GM12878 (cell line): ENCODE data around the gene BRINP2. TPM values are rescaled to one million over a fixed set of nuclear protein-coding genes. Genes with fewer than 3 reads are reported as not detected.

Source experiments
- ATAC-seq: fragments of 200-7000 bp; cut with Tn5 transposase; 3 replicates; pipeline ENCODE4 v1.9.1; 2020; ENCODE audit warnings: mild to moderate bottlenecking, moderate library complexity
- BruUV-seq: library from RNA; stranded (reverse); fragments of 400-500 nt; replicated peaks from 2 replicates; lab custom pipeline; 2021; lab: Mats Ljungman, UMichigan
- CTCF ChIA-PET: fragments of 300-600 bp; sonication (Branson Sonifier 250); formaldehyde crosslinking; extraction: SDS; loops from one replicate; lab custom pipeline; 2021; ENCODE audit warnings: inconsistent platforms; lab: Yijun Ruan, JAX
- POLR2A ChIA-PET: fragments of 350-600 bp; formaldehyde crosslinking; extraction: SDS; loops from one replicate; lab custom pipeline; 2021; ENCODE audit warnings: inconsistent platforms; lab: Charles Lee
- RAD21 ChIA-PET: fragments of 300-600 bp; sonication (Branson Sonifier 250); formaldehyde crosslinking; loops from one replicate; lab custom pipeline; 2023; ENCODE audit warnings: antibody characterized with exemption; ENCODE audit not compliant: unreplicated experiment; lab: Charles Lee
- SMC1A ChIA-PET: fragments of 300-600 bp; sonication (Branson Sonifier 250); formaldehyde crosslinking; loops from one replicate; lab custom pipeline; 2023; ENCODE audit not compliant: unreplicated experiment, uncharacterized antibody; lab: Charles Lee
- DNase-seq: peaks from one replicate; pipeline ENCODE4 v3.0.0-alpha.2; 2011; ENCODE audit warnings: low read depth, low spot score
- FAIRE-seq: peaks from 3 replicates; lab custom pipeline; 2011; peaks lifted over from hg19 to GRCh38; lab: Jason Lieb, UNC
- H2AFZ ChIP-seq: 2 replicates; pipeline ENCODE4 v1.6.0; 2011; ENCODE audit warnings: low read depth, low read length, control low read depth; ENCODE audit not compliant: control insufficient read depth
- H3K27ac ChIP-seq: 2 replicates; pipeline ENCODE4 v1.5.1; 2011; ENCODE audit warnings: control low read depth; ENCODE audit not compliant: control insufficient read depth, insufficient read depth
- H3K27me3 ChIP-seq, 2 experiments: replicated peaks in 1 of 2; 2 replicates each; pipeline versions ENCODE4 v1.6.0 to v1.6.1; 2011; ENCODE audit warnings: low read length in 1 of 2; ENCODE audit not compliant: control insufficient read depth in 2 of 2, insufficient read depth in 2 of 2
- H3K36me3 ChIP-seq, 2 experiments: 2 replicates each; pipeline ENCODE4 v1.5.1; 2011; ENCODE audit warnings: low read length in 1 of 2; ENCODE audit not compliant: control insufficient read depth in 2 of 2, insufficient read depth in 2 of 2
- H3K4me1 ChIP-seq: 2 replicates; pipeline ENCODE4 v1.6.1; 2011; ENCODE audit warnings: mild to moderate bottlenecking, low read length, moderate library complexity, mixed read lengths; ENCODE audit not compliant: control insufficient read depth, insufficient read depth
- H3K4me2 ChIP-seq: 2 replicates; pipeline ENCODE4 v1.6.0; 2011; ENCODE audit warnings: control low read depth; ENCODE audit not compliant: control insufficient read depth, insufficient read depth
- H3K4me3 ChIP-seq: fragments of 200-600 bp; sonication (generic); 2 replicates; pipeline ENCODE4 v1.5.1; 2016
- H3K79me2 ChIP-seq: 2 replicates; pipeline ENCODE4 v1.6.0; 2011; ENCODE audit warnings: low read length; ENCODE audit not compliant: control insufficient read depth, insufficient read depth
- H3K9ac ChIP-seq: 2 replicates; pipeline ENCODE4 v1.8.0; 2011; ENCODE audit warnings: low read length, control low read depth, mixed read lengths; ENCODE audit not compliant: control insufficient read depth, insufficient read depth
- H3K9me3 ChIP-seq: replicated peaks from 3 replicates; pipeline ENCODE4 v1.5.1; 2011; ENCODE audit warnings: mild to moderate bottlenecking, low read length; ENCODE audit not compliant: control insufficient read depth, insufficient read depth
- H4K20me1 ChIP-seq: 2 replicates; pipeline ENCODE4 v1.6.0; 2011; ENCODE audit not compliant: control insufficient read depth, insufficient read depth
- CHD2 ChIP-seq: IDR thresholded peaks from 2 replicates; pipeline ENCODE4 v1.6.1; 2011; ENCODE audit warnings: low read depth, low read length, improper control_type of control experiment, borderline replicate concordance
- ESRRA ChIP-seq: IDR thresholded peaks from 2 replicates; pipeline ENCODE4 v1.6.1; 2012; ENCODE audit warnings: mild to moderate bottlenecking, low read length, improper control_type of control experiment
- GATAD2B ChIP-seq: fragments of 450-650 bp; conservative IDR thresholded peaks from 2 replicates; pipeline ENCODE4 v1.6.1; 2017; ENCODE audit warnings: low read depth, mild to moderate bottlenecking, moderate library complexity
- IKZF2 ChIP-seq, 2 experiments: fragments of 450-650 bp; IDR thresholded peaks; 2 replicates each; pipeline ENCODE4 v1.6.1; 2017; ENCODE audit warnings: mild to moderate bottlenecking in 2 of 2, moderate library complexity in 2 of 2
- IRF4 ChIP-seq: IDR thresholded peaks from 2 replicates; pipeline ENCODE4 v1.6.1; 2011; ENCODE audit warnings: low read depth, low read length
- JUNB ChIP-seq: IDR thresholded peaks from 2 replicates; pipeline ENCODE4 v1.6.1; 2016; ENCODE audit warnings: antibody characterized with exemption, mild to moderate bottlenecking
- KLF5 ChIP-seq: fragments of 450-650 bp; IDR thresholded peaks from 2 replicates; pipeline ENCODE4 v1.6.1; 2014; ENCODE audit warnings: mild to moderate bottlenecking; ENCODE audit not compliant: partially characterized antibody
- POLR2A ChIP-seq: IDR thresholded peaks from 2 replicates; pipeline ENCODE4 v1.6.1; 2011; ENCODE audit warnings: low read depth, mild to moderate bottlenecking, low read length
- POLR2AphosphoS5 ChIP-seq: IDR thresholded peaks from 2 replicates; pipeline ENCODE4 v1.6.1; 2011; ENCODE audit warnings: mild to moderate bottlenecking, low read length, inconsistent platforms
- RAD51 ChIP-seq: fragments of 450-650 bp; IDR thresholded peaks from 2 replicates; pipeline ENCODE4 v1.6.1; 2016; ENCODE audit warnings: moderate library complexity, mild to moderate bottlenecking, inconsistent platforms
- SMAD1 ChIP-seq: fragments of 450-650 bp; IDR thresholded peaks from 2 replicates; pipeline ENCODE4 v1.6.1; 2018; ENCODE audit warnings: mild to moderate bottlenecking, low read depth; ENCODE audit not compliant: partially characterized antibody
- SMC3 ChIP-seq: IDR thresholded peaks from 2 replicates; pipeline ENCODE4 v1.6.1; 2011; ENCODE audit warnings: low read length, improper control_type of control experiment, borderline replicate concordance
- SPI1 ChIP-seq: IDR thresholded peaks from 2 replicates; pipeline ENCODE4 v1.6.1; 2011; ENCODE audit warnings: low read depth, mild to moderate bottlenecking, low read length, moderate library complexity, borderline replicate concordance; ENCODE audit not compliant: insufficient read depth
- SREBF1 ChIP-seq: IDR thresholded peaks from 2 replicates; pipeline ENCODE4 v1.6.1; 2012; ENCODE audit warnings: mild to moderate bottlenecking, low read length
- WGBS: methylation state at CpG from one replicate; pipeline ENCODE4 v1.1.6; 2016; ENCODE audit warnings: low lambda C conversion rate; ENCODE audit not compliant: insufficient replicate concordance, insufficient coverage; ENCODE audit errors: missing lambda C conversion rate; 5-methylcytosine and 5-hydroxymethylcytosine counted together
- in situ Hi-C: fragments of 300-500 bp; cut with MboI; formaldehyde crosslinking; loops from 9 replicates; pipeline ENCODE4 v1.14.3; 2018; ENCODE audit warnings: mixed read lengths
- intact Hi-C: fragments of 100-400 bp; cut with micrococcal nuclease; formaldehyde crosslinking; loops from one replicate; pipeline ENCODE4 v1.14.2; 2022; ENCODE audit not compliant: unreplicated experiment
- polyA plus RNA-seq, 11 experiments: library from polyadenylated mRNA; depleted of rRNA in 4 of 11; unstranded in 6 of 11; stranded (reverse) in 5 of 11; fragments of >200 nt; fragmentation: Nextera tagmentation in 4 of 11; fragmentation: Illumina TruSeq in 1 of 11; extraction: Ambion mirVana in 4 of 11; extraction: Trizol in 1 of 11; gene quantifications; 1 replicate in 1 of 11; 2 replicates in 10 of 11; pipeline versions ENCODE4 v1.2.1 to v1.2.3, GENCODE V29; 2011 to 2016; ENCODE audit warnings: inconsistent platforms in 2 of 11, missing spikeins in 2 of 11, low read depth in 1 of 11
- total RNA-seq, 4 experiments: library from RNA; depleted of rRNA in 3 of 4; stranded (reverse); fragments of >200 nt in 3 of 4; fragmentation: Illumina TruSeq in 1 of 4; extraction: Trizol in 1 of 4; gene quantifications; 2 replicates each; pipeline versions ENCODE4 v1.2.1 to v1.2.3, GENCODE V29; 2013 to 2021
- TF ChIP-seq, protein P1 (sequence below): fragments of 450-650 bp; IDR thresholded peaks from 2 replicates; pipeline ENCODE4 v1.6.1; 2017; ENCODE audit warnings: low read depth, mild to moderate bottlenecking, moderate library complexity
- TF ChIP-seq, protein P2 (sequence below): IDR thresholded peaks from 2 replicates; pipeline ENCODE4 v1.6.1; 2012; ENCODE audit warnings: low read depth, low read length, improper control_type of control experiment
- TF ChIP-seq, protein P3 (sequence below): IDR thresholded peaks from 2 replicates; pipeline ENCODE4 v1.6.1; 2012; ENCODE audit warnings: improper control_type of control experiment, low read depth, low read length; ENCODE audit not compliant: insufficient replicate concordance

Gene BRINP2
- total and polyA plus RNA-seq, 10 of the 15 experiments (the other 5 are each of a cell fraction or from before 2014, with no cell fraction given): 0.03 TPM; not detected in 9

DNA sequence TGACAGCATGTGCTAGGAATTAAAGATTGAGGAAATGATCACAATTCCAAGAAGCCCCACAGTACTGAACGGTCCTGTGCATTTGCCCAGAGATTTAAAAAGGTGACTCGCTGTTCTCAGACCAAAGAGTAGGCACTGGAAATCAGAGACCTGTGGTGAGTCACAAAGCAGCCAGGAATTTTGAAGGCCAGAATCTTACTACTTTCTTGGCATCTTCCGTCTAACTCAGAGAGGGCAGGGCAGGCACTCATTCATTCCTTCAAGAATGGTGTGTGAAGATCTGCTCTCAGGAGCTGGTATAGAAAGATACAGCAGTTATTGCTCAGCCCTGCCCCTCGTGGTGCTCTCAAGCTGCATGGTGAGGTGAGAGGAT lies 57.9 kb downstream of the BRINP2 start:
- H3K4me1 ChIP-seq: no peaks in the 10 kb centered on the region
- SMC1A ChIA-PET: no interaction called here
- RAD21 ChIA-PET: no interaction called here
- no peak overlapping the region for H2AFZ ChIP-seq
- DNase-seq (no peak), ATAC-seq (no peak), FAIRE-seq (no peak)
- H3K27me3 ChIP-seq: no peaks in the 10 kb centered on the region
- in situ Hi-C loops (no loop called here), intact Hi-C loops (no loop called here)
- H4K20me1 ChIP-seq: no peaks in the 10 kb centered on the region
- no peak overlapping the region for H3K4me2 ChIP-seq
- H3K27ac ChIP-seq: no peak overlapping the region
- TF ChIP-seq SMC3 (no peak), SREBF1 (no peak), IKZF2 (IDR thresholded peaks at IDR 0.05) (no peak), CHD2 (no peak), KLF5 (no peak), RAD51 (no peak), SPI1 (no peak), SMAD1 (no peak), IRF4 (no peak), POLR2A (no peak), GATAD2B (no peak), ESRRA (no peak), POLR2AphosphoS5 (no peak), JUNB (no peak)
- TF ChIP-seq, protein P1, sequence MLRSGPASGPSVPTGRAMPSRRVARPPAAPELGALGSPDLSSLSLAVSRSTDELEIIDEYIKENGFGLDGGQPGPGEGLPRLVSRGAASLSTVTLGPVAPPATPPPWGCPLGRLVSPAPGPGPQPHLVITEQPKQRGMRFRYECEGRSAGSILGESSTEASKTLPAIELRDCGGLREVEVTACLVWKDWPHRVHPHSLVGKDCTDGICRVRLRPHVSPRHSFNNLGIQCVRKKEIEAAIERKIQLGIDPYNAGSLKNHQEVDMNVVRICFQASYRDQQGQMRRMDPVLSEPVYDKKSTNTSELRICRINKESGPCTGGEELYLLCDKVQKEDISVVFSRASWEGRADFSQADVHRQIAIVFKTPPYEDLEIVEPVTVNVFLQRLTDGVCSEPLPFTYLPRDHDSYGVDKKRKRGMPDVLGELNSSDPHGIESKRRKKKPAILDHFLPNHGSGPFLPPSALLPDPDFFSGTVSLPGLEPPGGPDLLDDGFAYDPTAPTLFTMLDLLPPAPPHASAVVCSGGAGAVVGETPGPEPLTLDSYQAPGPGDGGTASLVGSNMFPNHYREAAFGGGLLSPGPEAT: no peak
- TF ChIP-seq, protein P2, sequence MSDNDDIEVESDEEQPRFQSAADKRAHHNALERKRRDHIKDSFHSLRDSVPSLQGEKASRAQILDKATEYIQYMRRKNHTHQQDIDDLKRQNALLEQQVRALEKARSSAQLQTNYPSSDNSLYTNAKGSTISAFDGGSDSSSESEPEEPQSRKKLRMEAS: no peak
- TF ChIP-seq, protein P3, sequence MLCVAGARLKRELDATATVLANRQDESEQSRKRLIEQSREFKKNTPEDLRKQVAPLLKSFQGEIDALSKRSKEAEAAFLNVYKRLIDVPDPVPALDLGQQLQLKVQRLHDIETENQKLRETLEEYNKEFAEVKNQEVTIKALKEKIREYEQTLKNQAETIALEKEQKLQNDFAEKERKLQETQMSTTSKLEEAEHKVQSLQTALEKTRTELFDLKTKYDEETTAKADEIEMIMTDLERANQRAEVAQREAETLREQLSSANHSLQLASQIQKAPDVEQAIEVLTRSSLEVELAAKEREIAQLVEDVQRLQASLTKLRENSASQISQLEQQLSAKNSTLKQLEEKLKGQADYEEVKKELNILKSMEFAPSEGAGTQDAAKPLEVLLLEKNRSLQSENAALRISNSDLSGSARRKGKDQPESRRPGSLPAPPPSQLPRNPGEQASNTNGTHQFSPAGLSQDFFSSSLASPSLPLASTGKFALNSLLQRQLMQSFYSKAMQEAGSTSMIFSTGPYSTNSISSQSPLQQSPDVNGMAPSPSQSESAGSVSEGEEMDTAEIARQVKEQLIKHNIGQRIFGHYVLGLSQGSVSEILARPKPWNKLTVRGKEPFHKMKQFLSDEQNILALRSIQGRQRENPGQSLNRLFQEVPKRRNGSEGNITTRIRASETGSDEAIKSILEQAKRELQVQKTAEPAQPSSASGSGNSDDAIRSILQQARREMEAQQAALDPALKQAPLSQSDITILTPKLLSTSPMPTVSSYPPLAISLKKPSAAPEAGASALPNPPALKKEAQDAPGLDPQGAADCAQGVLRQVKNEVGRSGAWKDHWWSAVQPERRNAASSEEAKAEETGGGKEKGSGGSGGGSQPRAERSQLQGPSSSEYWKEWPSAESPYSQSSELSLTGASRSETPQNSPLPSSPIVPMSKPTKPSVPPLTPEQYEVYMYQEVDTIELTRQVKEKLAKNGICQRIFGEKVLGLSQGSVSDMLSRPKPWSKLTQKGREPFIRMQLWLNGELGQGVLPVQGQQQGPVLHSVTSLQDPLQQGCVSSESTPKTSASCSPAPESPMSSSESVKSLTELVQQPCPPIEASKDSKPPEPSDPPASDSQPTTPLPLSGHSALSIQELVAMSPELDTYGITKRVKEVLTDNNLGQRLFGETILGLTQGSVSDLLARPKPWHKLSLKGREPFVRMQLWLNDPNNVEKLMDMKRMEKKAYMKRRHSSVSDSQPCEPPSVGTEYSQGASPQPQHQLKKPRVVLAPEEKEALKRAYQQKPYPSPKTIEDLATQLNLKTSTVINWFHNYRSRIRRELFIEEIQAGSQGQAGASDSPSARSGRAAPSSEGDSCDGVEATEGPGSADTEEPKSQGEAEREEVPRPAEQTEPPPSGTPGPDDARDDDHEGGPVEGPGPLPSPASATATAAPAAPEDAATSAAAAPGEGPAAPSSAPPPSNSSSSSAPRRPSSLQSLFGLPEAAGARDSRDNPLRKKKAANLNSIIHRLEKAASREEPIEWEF: no peak
- no peak overlapping the region for H3K4me3 ChIP-seq
- H3K79me2 ChIP-seq: no peaks in the 10 kb centered on the region
- H3K9me3 ChIP-seq: no peaks in the 10 kb centered on the region
- no peak overlapping the region for H3K9ac ChIP-seq
- CTCF ChIA-PET: no interaction called here
- 25% methylated on average over 4 of the region's 4 CpGs for WGBS
- H3K36me3 ChIP-seq: no peaks in the 10 kb centered on the region
- POLR2A ChIA-PET: no interaction called here
- no TSS peak for BruUV-seq
